ENCODE data around the gene CACNB4. TPM values are rescaled to one million over a fixed set of nuclear protein-coding genes. Genes with fewer than 3 reads are reported as not detected.

Gene CACNB4
- total and polyA plus RNA-seq, 10 of the 15 experiments (the other 5 are each of a cell fraction or from before 2014, with no cell fraction given), result 2.0 to 21.6 (median 9.3) TPM

- TF ChIP-seq JUNB (IDR thresholded peaks at IDR 0.05), result peak; percentile 53
- TF ChIP-seq EED (IDR thresholded peaks at IDR 0.05; ENCODE audit: low read depth), result peak; percentile 89
- TF ChIP-seq STAT1 (conservative IDR thresholded peaks at IDR 0.05), result no peak
- no peak; the same call in 1 of the 2 replicates for TF ChIP-seq SPI1 (IDR thresholded peaks at IDR 0.05; ENCODE audit: borderline replicate concordance, insufficient read depth, low read depth, low read length)
- no peak for TF ChIP-seq RFX5 (IDR thresholded peaks at IDR 0.05; ENCODE audit: low read depth, low read length)
- no peak for TF ChIP-seq POLR2AphosphoS2 (IDR thresholded peaks at IDR 0.05; ENCODE audit: low read depth, low read length)
- 0 out of 2 replicates have a peak, but pooled peaks have one; percentile 33 for TF ChIP-seq TCF7 (IDR thresholded peaks at IDR 0.05; ENCODE audit: borderline replicate concordance)
- TF ChIP-seq NFXL1 (IDR thresholded peaks at IDR 0.05; ENCODE audit: borderline replicate concordance), result no peak
- TF ChIP-seq ATF3 (IDR thresholded peaks at IDR 0.05; ENCODE audit: borderline replicate concordance, extremely low read depth, low read depth, low read length), result no peak
- no peak for TF ChIP-seq RELA (IDR thresholded peaks at IDR 0.05; ENCODE audit: borderline replicate concordance, partially characterized antibody)
- no peak for TF ChIP-seq BHLHE40 (IDR thresholded peaks at IDR 0.05; ENCODE audit: borderline replicate concordance in 1 of 2, low read depth in 2 of 2, low read length in 1 of 2)
- TF ChIP-seq CHD1 (IDR thresholded peaks at IDR 0.05; ENCODE audit: low read depth, low read length), result no peak
- TF ChIP-seq MLLT1 (IDR thresholded peaks at IDR 0.05), result peak; percentile 50; the same call in 1 of the 2 replicates
- no peak for TF ChIP-seq HDAC6 (IDR thresholded peaks at IDR 0.05; ENCODE audit: unreplicated experiment)
- no peak for TF ChIP-seq FOXK2 (IDR thresholded peaks at IDR 0.05)
- TF ChIP-seq YBX1 (IDR thresholded peaks at IDR 0.05), result no peak
- TF ChIP-seq YY1 (IDR thresholded peaks at IDR 0.05; ENCODE audit: low read depth, low read length), result no peak
- no peak for TF ChIP-seq HSF1 (IDR thresholded peaks at IDR 0.05; ENCODE audit: low read depth, low read length)
- no peak for TF ChIP-seq CEBPZ (IDR thresholded peaks at IDR 0.05; ENCODE audit: low read depth, low read length)
- TF ChIP-seq ESRRA (IDR thresholded peaks at IDR 0.05; ENCODE audit: low read length), result no peak
- no peak for TF ChIP-seq SMARCA5 (IDR thresholded peaks at IDR 0.05)
- no peak for TF ChIP-seq HCFC1 (IDR thresholded peaks at IDR 0.05; ENCODE audit: low read length)
- no peak; the same call in 1 of the 2 replicates for TF ChIP-seq RELB (IDR thresholded peaks at IDR 0.05; ENCODE audit: low read depth)
- no peak for TF ChIP-seq BMI1 (IDR thresholded peaks at IDR 0.05; ENCODE audit: borderline replicate concordance)
- no peak for TF ChIP-seq STAT3 (IDR thresholded peaks at IDR 0.05; ENCODE audit: low read depth, low read length)
Measured at GRCh38 chr2:152050915-152051314, 47.9 kb downstream of the CACNB4 start (continued).
